ENCODE data around the gene ABCA2.

DNA sequence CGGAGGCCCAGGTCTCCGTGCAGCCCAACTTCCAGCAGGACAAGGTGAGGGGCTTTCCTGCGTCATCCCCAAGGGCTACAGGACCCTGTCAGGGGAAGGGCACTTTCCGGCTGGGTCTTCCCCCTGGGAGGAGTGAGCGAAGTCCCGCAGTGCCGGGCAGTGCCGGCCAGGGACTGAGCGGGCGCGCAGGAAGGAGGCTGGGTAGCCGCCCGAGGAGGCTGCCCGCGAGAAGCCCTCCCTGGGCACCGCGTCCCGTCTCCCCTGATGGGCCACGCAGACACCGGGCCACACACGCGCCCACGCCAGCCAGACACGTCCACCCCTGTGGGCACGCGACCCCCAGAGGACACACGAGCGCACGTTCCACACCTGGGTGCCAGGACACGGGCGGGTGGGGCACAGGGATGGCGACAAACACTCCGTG is 50.4 kb downstream of the ABCA2 start:
- TF ChIP-seq FOXM1 (IDR thresholded peaks at IDR 0.05; ENCODE audit: low read depth), result no peak
- no peak for TF ChIP-seq FOXM1 (CRISPR knock-in tag; IDR thresholded peaks at IDR 0.05; ENCODE audit: low read depth)
- no peak for TF ChIP-seq MAFG (tag; conservative IDR thresholded peaks at IDR 0.05)
- TF ChIP-seq, protein P1, sequence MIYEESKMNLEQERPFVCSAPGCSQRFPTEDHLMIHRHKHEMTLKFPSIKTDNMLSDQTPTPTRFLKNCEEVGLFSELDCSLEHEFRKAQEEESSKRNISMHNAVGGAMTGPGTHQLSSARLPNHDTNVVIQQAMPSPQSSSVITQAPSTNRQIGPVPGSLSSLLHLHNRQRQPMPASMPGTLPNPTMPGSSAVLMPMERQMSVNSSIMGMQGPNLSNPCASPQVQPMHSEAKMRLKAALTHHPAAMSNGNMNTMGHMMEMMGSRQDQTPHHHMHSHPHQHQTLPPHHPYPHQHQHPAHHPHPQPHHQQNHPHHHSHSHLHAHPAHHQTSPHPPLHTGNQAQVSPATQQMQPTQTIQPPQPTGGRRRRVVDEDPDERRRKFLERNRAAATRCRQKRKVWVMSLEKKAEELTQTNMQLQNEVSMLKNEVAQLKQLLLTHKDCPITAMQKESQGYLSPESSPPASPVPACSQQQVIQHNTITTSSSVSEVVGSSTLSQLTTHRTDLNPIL (CRISPR knock-in tag; IDR thresholded peaks at IDR 0.05), result no peak
- no peak for TF ChIP-seq NONO (IDR thresholded peaks at IDR 0.05; ENCODE audit: low read depth in 2 of 2, low read length in 1 of 2)
- no peak for TF ChIP-seq POLR2A (conservative IDR thresholded peaks at IDR 0.05)
- no peak for TF ChIP-seq EZH2 (IDR thresholded peaks at IDR 0.05; ENCODE audit: borderline replicate concordance, low read depth, low read length)
- TF ChIP-seq HCFC1 (IDR thresholded peaks at IDR 0.05; ENCODE audit: low read depth, low read length), result no peak
- no peak for TF ChIP-seq NCOA4 (IDR thresholded peaks at IDR 0.05; ENCODE audit: partially characterized antibody)
- TF ChIP-seq XRCC5 (IDR thresholded peaks at IDR 0.05; ENCODE audit: low read depth, low read length), result no peak
- TF ChIP-seq MYBL2 (IDR thresholded peaks at IDR 0.05; ENCODE audit: low read depth), result no peak
- TF ChIP-seq MYBL2 (CRISPR knock-in tag; IDR thresholded peaks at IDR 0.05; ENCODE audit: borderline replicate concordance), result no peak
